ENCODE data around the gene NDUFA13.

Gene NDUFA13

DNA sequence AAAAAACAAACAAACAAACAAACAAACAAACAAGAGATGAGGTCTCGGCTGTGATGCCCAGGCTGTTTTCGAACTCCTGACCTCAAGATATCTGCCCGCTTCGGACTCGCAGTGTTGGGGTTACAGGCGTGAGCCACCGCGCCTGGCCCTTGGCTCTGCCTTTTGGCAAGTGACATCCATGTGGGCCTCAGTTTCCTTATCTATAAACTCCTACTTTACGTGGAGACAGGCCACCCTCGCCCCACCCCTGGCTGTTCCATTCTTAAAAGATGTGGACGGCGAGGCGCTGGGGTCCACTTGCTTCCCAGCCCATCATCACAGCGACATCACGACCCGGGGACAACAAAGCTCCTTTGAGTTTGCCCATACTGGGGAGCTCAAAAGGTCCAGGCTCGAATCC, 2.3 kb upstream of the NDUFA13 start:
- no peak for DNase-seq

DNA sequence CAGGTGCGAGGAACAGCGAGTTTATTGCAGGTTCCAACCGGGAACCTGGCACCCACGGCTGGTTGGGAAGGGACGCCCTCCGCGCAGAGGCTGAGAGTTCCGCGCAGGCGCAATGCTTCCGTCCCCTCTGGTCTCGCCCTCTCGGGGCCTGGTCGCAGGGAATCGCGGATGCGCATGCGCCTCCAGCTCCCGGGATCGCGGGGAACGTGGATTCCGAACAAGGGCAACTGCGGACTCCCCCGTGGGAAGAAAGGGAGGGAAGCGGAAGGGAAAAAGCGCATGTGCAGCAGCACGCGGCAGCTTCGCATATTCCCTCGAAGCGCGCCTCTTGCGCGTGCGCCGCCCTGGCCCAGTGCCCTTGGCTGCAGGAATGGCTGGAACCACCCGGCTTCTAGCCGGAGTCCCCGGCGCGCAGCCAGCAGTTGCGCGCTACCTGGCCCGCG, 1.8 kb upstream of the NDUFA13 start:
- DNase-seq = no peak

DNA sequence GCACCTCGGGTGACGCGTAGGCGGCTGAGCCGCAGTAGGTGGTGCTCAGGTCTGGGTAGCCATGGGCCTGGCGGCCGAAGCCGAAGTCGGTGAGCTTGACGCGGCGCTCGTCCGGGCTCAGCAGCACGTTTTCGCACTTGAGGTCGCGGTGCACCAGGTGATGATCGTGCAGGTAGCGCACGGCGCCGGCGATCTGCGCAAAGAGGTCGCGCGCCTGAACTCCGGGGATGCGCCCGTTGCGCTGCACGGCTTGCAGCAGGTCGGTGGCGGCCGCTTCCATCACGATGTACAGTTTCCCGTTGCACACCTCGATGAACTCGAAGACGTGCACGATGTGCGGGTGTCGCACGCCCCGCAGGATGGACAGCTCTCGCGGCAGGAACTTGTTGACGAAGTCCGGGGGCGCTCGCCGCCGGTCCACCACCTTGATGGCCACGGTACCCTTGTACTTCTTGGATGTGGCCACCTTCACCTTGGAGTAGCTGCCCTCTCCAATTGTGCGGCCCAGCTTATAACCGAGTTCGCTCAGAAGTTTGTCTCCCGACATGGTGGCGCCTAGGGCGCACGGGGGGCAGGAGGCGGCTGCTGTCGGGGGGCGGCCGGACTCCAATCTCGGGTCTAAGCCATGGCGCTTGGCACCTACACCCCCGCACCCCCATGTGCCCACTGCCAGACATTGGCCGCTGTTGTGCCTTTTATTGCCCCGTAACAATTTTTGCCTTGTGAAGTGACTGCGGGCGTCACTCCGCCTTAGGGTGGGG, 964 bp upstream of the NDUFA13 start, which contains the start of gene TSSK6:
TSS of gene TSSK6 (minus strand) at position 668 of the 761 bp plus-strand sequence. CDS start at position 547, 121 bp downstream.
- DNase-seq = no peak

DNA sequence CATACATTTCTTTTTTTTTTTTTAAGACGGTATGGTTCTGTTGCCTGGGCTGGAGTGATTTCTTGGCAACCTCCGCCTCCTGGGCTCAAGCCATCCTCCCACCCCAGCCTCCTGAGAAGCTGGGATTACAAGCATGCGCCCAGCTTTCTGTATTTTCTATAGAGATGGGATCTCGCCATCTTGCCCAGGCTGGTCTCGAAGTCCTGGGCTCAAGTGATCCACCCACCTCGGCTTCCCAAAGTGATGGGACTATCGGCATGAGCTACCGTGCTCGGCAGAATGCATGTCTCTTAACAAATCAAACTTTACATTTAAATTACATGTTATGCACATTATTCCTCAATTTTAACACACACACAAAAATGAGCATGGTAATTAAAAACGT, 1.2 kb downstream of the NDUFA13 start:
- DNase-seq = no peak

DNA sequence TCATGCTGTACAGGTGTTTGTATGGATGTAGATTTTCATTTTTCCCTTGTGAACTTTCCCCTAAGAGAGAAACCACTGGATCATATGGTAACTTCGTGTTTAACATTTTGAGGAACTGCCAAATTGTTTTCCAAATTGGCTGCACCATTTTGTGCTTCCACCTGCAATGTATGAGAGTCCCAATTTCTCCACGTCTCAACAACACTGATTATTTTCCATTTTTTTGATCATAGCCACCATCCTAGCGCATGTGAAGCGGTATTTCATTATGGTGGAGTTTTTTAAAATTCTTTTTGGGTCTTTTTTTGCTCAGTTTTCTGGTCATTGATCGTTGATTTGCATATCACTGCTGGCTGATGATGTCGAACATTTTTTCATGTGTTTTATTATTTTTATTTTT, 5.0 kb downstream of the NDUFA13 start:
- DNase-seq = no peak

DNA sequence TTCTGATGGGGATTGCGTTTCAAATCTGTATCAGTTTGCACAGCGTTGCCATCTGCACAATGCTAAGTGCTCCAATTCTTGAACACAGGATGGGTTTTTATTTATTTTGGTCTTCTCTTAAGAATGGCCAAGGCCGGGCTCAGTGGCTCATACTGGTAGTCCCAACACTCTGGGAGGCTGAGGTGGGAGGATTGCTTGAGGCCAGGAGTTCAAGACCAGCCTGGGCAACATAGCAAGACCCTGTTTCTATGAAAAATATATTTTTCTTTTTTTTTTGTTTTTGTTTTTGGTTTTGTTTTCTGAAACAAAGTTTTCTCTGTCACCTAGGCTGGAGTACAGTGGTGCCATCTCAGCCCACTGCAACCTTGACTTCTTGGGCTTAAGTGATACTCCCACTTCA, 7.2 kb downstream of the NDUFA13 start:
- no peak for DNase-seq

DNA sequence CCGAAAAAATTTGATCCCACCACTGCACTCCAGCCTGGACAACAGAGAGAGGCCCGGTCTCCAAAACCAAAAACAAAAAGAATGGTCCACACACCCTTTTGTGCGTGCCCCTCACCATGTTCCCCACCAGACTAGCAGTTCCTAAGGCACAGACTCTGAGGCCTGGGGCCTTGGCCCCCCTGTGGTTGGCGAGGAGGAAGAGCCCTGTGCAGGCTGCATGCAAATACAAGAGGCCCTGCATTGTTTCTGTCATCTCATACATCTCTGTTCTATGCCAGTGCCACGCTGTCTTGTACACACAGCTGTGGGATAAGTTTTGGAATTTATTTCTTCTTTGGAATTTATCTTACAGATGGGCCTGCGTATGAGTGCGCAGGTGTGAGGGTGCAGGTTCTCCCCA, 8.0 kb downstream of the NDUFA13 start:
- no peak for DNase-seq

DNA sequence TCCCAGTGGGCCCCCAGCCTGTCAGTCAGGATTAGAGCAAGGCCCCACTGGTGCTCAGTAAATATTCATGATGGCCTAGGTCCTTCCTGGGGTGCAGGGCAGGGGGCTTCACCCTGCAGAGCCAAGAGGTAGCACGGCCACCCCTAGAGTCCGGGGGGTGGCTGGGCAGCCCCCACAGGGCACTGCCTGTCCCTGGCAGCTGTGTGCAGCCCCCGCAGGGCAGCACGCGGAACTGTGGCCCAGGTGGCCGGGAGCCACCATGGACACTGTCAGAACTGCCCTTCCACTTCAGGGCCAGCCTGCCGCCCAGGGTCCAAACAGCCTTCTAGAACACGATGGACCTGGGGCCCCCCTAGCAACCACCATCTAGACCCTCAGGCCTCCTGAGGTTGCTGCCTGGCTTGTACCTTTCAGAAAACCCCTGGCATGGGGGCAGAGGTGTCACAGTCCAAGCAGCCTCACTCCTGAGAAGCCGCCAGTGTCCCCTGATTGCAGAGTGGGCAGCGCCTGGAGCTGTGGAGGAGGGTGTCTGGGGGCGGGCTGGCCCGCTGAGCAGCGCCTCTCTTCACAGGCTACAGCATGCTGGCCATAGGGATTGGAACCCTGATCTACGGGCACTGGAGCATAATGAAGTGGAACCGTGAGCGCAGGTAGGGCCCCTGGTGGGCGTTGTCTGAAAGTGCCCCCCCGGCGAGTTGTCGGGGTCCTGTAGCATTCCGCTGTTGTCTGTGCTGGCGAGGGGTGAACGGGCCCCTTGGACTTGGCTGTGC, 9.8 kb downstream of the NDUFA13 start:
- DNase-seq = no peak

DNA sequence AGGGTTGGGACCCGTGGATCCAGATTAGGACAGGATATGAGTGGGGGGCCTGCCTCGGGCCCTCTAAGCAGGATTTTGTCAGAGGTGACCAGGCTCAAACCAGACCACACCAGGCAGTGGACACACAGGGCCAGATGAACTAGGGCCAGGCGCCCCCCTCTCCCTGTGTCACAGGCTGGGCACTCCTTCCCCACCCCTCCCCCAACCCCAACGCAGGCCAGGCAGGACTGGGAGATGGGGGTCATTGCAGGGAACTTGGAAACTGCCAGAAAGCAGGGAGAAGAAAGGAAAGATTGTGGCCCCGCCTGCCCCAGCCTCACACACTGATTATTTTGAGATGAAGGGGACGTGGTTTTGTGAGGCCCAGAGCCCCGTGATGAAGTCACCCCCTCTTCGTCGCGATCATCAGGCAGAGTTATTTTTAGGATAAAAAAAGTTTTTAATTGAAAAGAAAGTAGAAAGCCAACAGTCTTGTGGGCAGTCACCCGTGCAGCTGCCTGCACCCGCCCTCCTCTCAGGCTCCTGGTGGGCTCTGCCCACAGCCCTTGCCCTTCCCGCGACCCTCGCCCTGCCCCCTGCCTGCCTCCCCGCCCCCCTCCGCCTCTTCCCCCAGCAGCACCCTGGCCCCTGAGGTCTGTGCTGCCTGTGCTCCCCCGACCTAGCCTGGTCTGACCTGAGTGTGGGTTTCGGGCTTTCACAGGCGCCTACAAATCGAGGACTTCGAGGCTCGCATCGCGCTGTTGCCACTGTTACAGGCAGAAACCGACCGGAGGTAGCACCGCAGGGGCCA, 10.8 kb downstream of the NDUFA13 start:
- DNase-seq = no peak

DNA sequence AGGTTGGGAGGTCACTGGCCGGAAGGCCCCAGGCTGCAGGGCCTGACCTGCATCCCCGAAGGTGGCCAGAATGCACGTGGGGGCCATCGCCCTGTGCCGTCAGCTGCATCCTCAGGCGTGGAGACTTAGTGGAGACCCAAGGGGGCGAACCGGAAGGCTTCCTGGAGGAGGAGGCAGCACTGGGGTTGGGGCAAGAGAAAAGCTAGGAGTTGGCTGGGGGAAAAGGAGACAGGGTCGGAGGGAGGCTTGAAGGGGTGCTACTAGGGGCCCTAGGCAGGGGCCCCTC, 11.3 kb downstream of the NDUFA13 start:
- DNase-seq = no peak

DNA sequence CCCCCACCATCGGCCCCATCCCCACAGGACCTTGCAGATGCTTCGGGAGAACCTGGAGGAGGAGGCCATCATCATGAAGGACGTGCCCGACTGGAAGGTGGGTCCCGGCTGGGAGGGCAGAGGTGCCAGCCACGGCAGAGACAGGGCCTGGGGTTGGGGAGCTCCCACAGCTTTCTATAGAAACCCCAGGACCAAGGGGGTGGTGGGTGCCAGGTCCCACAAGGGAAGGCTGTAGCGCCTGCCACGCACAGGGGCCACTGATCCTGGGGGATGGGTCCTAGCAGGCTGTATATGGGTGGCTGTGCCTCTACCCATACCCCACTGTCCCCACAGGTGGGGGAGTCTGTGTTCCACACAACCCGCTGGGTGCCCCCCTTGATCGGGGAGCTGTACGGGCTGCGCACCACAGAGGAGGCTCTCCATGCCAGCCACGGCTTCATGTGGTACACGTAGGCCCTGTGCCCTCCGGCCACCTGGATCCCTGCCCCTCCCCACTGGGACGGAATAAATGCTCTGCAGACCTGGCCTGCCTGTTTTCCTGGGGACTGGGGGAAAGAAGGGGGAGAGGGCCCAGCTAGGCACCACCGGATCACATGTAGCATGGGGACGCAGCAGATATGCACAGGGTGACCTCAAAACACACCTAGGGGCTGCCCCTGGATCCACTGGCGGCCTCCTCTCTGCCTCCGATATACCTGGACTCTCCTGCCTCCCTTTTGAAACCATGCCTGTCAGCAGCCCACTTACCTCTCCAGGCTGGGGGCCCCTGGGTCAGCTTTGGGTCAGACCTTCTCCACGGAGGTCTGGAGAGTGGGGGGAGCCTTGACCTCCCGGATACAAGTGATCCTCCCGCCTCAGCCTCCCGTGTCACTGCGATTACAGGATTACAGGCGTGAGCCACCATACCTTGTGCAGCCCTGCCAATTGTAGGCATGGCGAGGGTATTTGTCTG, 11.9 kb downstream of the NDUFA13 start:
- no peak for DNase-seq

DNA sequence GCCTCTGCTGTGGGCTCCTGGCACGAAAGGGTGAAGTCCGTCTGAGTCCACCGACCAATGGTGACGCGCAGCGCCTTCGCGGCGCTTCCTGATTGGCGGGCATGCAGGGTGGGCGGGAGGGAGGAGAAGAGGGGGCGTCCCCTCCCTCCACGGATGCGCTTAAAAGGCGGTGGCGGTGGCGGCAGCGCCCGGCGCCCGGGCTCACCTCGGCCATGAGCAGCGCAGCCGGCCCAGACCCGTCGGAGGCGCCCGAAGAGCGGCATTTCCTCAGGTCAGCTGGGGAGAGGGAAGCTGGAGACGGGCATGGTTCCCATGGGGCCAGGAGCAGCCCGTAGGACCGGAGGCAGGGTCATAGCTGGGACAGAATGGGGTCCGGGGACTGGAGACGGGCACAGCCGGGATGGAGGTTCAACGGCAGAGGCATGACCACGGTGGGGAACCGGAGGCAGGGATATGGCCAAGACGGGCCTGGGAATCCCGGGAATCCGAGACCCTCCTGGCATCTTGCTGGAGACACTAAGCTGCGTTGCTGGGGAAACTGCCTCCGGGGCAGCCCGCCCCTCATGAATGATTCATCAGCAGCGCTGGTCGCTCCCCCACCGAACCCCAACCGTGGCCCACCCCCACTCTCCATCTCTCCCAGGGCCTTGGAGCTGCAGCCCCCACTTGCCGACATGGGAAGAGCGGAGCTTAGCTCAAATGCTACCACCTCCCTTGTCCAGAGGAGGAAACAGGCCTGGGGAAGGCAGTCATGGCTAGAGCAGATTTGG, 12.9 kb downstream of the NDUFA13 start, which contains the start of gene YJEFN3:
TSS of gene YJEFN3 (plus strand) at position 191 of the 770 bp plus-strand sequence. CDS start at position 213, 22 bp downstream.
- no peak for DNase-seq

DNA sequence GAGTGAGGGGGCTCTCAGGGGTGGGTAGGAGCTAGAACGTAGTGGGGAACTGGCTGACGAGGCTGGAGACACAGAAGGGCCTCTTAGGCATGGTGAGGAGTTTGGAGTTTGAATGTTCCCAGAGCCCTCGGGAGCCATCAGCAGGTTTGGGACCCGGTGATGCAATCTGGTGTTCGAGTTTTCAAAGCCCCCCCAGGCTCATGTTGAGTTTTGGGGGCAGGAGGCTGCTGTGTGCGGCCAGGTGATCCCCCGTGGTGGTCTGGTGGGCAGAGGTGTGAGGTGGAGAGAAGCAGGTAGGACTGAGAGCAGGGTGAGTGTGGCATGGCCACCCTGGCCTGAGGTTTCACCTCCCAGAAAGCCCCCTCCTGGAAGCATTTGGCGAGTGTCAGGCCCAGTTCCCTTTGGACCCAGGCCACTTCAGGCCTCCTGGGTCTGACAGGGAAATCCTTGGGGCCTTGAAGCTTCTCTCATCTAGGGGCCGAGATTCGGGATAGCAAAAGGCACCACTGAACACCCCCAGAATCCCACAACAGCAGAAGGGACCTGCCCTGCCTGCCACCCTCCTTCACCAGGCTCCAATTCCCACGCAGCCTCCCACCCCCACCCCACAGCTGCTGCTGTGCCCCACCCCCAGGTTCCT, 13.9 kb downstream of the NDUFA13 start:
- DNase-seq = no peak

DNA sequence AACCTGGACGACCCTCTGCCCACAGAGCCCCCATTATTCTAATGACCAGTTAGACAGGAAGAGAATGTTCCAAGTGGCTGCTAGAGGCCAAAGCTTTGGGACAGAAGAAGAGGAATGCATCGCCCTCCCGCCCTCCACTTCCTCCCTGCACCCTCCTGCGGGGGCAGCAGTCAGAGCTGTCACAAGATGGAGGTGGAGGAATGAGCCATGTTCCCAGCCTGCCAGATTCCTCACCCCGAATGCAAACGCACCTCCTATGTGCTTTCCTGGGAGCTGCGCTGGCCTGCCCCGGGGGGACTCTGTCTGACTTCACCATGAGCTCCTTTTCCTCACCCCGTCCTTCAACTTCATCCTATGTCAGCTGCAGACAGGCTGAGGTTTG, 14.4 kb downstream of the NDUFA13 start:
- DNase-seq = no peak

DNA sequence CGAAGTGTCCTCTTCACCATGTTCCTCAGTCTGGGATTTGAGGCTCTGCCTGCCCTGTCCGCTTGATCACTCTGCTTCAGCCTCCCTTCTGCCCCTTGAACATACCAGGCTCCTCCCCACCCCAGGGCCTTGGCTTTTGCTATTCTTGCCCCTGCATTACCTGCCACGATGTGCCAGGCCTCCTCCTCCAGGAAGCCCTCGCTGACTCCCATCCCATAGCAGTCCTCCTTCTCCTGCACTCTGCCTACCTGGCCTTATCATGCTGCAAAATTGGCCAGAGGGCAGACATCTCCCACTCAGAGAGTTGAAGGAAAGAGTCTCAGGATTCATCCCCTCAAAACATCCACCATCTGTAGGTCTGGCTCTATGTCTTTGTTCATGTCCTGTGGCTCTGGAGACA, 14.9 kb downstream of the NDUFA13 start:
- no peak for DNase-seq

DNA sequence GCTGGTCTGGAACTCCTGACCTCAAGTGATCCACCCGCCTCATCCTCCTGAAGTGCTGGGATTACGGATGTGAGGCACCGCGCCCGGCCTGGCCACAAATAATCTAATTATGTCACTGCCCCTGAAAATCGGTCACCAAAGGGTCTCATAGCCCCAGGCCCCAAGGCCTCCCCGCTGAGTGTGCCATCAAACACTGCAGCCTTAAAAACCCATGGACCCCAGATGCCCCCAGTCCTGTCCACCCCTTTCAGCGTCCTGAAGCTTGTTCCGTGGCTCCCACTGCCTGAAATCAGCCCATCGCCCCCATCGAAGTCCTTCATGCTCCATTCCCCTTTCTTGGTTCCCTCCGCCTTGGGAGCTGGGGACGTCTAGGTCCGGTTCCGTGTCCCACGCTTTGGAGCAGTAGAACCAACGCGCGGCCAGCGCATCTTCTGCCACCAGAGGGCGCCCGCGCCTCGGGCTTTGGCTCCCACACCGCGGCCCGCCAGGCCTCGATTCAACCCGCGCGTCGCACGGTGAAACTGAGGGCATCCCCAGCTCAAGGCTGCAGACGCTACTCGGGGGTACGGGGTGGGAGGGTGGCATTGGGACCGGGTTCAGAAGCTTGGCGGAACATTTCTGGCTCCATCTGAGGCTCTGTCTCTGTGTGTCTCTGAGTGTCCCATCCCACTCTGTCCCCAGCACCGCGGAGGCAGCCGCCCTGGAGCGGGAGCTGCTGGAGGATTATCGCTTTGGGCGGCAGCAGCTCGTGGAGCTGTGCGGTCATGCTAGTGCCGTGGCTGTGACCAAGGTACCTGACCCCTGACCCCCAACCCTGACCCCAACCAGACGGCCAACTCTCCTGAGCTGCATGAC, 16.2 kb downstream of the NDUFA13 start:
- peak; percentile 82 for DNase-seq

DNA sequence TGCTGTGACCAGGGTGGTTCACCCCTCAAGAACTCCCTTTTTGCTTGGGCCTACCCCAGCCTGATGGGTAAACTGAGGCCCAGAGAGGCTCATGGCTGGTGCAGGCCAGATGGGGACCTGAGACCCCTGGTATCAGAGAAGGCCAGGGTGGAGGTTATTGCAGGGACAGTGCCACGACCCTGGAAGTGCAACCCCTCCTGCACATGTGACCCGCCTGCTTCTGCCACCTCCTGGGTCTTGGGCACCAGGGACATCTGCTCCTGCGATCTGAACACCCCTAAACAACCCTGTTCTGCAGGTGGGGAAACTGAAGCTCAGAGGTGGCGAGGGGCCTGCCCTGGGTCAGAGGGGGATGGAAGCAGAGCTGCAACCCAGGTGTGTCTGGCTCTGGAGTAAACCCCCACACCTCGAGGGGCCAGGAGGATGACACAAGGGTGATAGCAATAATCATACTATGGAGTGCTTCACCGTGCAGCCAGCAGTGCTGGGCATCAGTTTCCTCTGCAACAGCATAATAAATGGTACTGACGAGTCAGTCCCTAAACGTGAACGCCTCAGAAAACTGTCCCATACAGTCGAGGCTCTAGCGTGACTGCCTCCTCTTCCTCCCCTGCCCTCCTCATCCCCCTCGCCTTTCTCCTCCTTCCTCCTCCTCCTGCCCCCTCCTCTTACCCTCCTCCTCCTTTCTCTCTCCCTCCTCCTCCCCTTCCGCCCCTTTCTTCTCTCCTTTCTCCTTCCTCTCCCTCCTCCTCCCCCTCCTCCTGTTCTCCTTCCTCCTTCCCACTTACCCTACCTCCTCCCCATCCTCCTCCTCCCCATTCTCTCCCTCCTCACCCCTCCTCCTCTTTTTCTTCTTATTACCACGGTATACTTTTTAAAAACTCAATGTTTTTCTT, 17.0 kb downstream of the NDUFA13 start:
- no peak for DNase-seq

DNA sequence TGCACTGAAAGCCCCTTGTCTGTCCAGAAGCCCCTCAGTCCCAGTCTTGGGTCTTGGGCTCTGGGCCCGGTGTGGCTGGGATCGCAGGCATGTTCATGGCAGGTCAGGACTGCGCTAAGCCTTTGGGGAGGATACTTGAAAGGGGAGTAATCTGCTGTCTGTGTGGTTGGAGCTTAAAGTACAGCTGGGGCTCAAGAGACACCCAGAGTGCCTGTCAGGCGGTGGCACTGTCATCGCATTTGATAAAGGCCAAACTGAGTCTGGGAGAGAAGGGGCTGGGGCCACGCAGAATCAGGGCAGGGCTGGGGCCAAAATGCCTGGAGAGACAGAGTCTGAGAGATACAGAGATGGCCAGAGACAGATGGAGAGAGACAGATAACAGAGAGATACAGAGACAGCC, 17.8 kb downstream of the NDUFA13 start:
- no peak for DNase-seq

Data from RPMI8226 (cell line).